GM21786 (cell line): ENCODE results near the gene FMN1.
"Not testable (repeated sequence)": the region's sequence is repeated elsewhere in the genome, so short reads cannot be mapped to it uniquely, and the experiment has no call there.

Experiments
- ATAC-seq: cut with Tn5 transposase; IDR thresholded peaks from one replicate; pipeline ENCODE4 v1.9.1; 2021; ENCODE audit not compliant: unreplicated experiment

FMN1 gene

DNA sequence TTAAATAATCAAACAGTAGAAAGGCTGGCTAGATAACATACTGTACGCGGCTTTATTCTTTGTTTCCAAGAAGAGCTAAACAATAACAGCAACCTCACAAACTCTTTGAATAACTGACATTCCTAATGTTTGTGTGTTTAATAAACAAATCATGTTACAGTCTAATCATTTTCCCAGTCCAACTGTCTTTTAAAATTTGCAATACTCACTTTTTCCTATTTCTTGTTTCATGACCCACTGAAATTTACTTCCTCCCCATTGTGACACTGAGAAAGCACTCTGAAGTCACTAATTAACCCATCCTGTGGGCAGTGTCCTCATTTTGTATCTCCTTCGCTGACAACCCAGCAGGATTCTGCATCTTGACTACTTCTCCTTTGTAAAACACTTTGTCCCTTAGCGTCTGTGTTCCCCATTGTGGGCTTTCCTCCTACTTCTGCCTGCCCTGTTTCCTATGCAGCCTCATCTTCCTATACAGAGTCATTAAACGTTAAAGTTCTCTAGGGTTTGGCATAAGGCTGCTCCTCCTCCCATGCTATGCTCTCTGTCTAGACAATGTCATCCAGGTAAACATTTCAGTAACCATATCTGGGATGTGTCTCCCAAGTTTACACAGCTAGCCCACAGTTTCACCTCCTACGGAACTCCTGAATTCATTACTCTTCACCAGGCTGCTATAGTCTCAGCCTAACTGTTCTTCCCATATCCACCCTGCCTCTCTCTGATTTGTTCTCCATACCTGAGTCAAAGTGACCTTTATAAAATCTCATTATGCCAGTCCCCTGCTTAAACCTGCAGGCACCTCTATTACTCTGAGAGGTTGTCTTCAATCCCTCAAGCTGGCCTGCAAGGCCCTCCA is 327.8 kb downstream of the FMN1 start:
- ATAC-seq: no peak

GRCh38 chr15:32864841-32865240 is 329.7 kb downstream of the FMN1 start:
- no peak for ATAC-seq

- no peak for ATAC-seq
Observed at GRCh38 chr15:32864051-32864450, 330.5 kb downstream of the FMN1 start.

DNA sequence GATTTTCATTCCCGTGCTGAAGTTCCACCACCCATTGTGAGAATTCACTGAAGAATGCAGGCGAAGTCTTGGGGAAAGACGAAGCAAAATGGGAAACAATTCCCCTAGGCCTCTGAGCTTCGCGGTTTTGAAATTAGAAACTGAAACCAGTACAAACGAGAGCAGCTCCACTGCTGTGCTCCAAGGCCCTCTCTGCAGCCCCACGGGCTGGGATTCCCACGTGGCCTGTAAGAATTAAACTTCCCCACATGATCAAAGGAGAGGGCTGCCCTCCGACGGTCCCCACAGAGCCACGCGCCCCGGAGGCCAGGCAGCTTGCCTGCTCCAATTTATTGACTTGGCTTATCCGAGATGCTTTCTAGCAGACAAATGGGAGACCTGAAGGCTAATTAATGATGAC is 332.8 kb downstream of the FMN1 start:
- no peak for ATAC-seq

- ATAC-seq: no peak
Observed at GRCh38 chr15:32861174-32861573, 333.3 kb downstream of the FMN1 start.

GRCh38 chr15:32859996-32860395 is 334.5 kb downstream of the FMN1 start:
- ATAC-seq: no peak

- ATAC-seq: no peak
Observed at GRCh38 chr15:32859251-32859650, 335.3 kb downstream of the FMN1 start.

DNA sequence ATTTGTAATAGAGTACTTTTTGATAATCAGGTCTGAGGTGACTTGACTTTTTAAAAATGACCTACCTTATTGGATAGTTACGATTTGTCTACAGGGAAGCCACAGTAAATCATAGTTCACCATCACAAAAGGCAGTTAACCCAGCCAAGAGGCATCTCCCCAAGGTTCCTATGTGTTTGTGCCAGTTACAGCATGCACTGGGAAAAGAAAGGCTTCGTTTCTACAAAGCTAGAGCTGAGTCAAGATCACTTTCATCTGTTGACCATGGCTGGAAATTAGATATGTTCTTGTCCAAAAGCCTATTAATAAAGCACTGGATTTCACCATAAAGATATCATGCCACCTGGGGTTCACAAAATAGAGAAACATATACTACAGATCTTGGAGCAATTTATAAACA is 336.8 kb downstream of the FMN1 start:
- ATAC-seq: no peak

DNA sequence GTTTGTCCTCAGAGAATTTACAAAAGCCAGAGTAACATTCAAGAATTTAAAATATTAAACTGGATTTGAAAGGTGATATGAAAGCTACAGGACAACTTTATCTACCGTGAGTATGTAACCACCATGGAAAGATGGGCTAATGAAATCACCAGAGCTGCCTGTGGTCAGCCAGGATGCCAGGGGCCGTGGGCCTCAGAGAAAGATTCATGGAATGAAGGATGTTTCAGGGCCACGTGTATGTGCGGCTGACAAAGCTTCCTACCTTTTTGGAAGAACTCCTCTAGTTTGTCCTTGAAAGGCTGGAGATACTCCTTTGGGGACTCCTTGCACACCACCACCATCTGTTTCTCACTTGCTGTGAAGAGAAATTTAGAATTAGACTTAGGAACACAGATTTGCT is 337.8 kb downstream of the FMN1 start:
- ATAC-seq: no peak

DNA sequence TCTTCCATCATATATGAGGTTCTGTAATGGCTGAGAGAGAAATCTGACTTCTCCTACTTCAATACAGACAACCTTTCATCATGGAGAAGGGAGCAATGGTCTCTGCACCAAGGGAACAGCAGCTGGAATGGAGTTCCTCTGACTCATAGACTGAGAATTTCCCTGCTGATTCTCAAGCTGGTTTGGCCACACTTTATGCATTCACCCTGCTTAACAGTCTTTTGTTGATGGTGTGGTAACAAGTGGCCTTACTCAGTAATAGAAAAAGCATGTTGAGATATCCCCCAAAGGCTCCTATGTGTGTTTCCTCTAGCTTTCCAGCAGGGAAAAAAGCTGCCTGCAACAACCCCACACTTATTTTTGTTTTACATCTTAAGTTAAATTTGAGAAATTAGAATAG is 338.6 kb downstream of the FMN1 start:
- ATAC-seq: no peak

DNA sequence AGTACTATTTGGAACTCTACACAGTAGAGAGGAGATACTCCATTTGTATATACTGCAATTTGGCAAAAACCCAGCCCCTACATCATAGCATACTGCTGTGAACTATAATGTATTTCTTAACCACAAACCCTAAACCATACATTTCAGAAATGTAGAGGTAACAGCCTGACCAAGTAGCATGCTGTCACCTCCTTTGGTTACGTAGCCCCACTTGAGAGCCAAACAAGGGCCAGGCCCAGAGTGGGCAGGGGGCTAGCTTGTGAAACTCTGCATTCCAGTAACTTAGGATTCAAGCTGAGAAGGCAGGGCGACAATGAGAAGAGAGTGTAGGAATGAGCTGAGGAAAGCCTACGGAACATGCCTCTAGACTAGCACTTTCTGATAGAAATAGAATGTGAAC is 340.9 kb downstream of the FMN1 start:
- ATAC-seq: no peak

GRCh38 chr15:32852771-32853170 is 341.7 kb downstream of the FMN1 start:
- ATAC-seq: no peak

DNA sequence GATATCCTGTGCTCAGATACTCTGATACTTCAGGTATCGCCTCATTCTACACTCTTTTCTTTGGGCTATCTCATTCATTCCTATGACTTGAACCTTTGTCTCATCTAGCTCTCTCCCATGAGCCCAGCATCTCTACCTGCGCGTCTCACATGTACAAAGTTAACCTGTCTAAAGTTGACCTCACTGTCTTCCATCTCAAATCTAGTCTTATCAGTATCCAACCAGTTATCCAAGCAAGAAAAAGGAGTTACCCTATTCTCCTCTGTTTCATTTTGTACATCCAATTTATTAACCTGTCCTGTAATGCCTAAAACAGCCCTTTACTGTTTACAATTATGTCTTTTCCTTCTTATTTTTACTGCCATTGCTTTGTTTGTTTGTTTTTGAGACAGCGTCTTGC is 342.5 kb downstream of the FMN1 start:
- ATAC-seq: no peak

DNA sequence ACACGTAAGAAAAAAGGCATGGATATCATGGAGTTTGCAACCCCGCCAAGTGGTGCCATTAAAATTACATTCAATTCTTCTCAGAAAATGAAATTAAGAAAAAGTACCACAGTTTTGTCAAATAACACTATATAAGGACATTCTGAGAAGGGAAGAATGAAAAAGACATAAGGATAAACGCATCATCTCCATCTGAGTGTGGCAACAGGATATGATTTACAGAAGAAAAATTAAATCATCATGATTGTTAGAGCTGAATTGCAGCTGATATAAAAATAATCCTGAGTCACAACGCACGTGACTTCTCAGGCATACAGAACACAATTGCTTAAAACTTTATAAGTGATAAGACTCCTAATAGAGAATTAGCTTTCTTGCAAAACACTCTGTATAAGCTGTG is 342.9 kb downstream of the FMN1 start:
- ATAC-seq: no peak

DNA sequence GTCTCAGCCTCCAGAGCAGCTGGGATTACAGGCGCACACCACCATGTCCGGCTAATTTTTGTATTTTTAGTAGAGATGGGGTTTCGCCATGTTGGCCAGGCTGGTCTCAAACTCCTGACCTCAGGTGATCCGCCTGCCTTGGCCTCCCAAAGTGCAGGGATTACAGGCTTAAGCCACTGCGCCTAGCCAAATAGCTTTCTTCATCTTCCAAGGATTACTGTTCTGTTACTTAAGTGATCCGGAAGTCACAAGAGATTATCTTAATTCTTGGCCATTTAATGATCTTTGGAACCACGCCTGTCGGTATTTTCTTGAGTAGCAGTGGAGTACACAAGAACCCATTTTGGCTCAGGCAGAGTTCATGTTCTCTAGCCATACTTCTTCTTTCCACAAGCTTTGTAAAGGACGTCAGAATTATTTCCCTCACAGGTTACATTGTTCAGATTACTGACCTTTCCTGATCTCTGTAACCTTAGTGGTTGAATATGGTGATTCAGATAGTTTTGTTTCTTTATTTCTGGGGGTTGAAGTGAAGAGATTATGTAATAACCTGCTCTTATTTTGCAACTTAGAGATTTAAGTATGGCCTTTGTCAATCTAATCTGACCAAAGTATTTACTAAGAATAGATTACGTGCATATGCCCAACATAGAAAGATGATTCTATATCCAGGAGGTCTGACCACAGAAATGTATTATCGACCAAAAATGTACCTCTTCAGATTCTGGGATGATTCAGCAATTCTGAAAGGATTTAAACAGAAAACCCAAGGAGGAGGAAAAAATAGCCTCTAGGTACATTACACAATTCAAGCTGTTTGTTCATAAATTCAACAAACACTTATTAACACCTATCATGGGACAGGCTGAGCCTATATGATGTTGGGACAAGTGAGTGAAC is 344.5 kb downstream of the FMN1 start:
- no peak for ATAC-seq

- ATAC-seq: not testable (repeated sequence)
Observed at GRCh38 chr15:32846671-32847070, 347.8 kb downstream of the FMN1 start.

- ATAC-seq: no peak
Observed at GRCh38 chr15:32844118-32844711, 350.3 kb downstream of the FMN1 start.

GRCh38 chr15:32843219-32843815 is 351.2 kb downstream of the FMN1 start:
- no peak for ATAC-seq

DNA sequence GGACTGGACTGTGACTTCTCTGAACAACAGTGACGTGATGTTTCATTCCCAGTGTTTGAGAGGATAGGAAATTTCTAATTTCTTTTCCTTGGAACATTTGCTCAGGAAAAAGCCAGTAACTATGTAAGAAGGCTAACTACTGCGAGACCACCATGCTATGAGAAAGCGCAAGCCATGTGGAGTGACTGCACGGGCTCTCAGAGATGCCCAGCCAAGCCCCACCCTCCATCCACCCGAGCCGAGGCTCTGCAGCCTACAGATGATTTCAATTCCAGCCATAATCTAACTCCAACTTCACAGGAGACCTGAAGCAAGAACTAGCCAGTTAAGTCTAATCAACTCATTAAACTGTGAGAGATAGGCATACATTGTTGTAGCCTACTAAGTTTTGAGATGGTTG is 352.4 kb downstream of the FMN1 start:
- ATAC-seq: no peak

DNA sequence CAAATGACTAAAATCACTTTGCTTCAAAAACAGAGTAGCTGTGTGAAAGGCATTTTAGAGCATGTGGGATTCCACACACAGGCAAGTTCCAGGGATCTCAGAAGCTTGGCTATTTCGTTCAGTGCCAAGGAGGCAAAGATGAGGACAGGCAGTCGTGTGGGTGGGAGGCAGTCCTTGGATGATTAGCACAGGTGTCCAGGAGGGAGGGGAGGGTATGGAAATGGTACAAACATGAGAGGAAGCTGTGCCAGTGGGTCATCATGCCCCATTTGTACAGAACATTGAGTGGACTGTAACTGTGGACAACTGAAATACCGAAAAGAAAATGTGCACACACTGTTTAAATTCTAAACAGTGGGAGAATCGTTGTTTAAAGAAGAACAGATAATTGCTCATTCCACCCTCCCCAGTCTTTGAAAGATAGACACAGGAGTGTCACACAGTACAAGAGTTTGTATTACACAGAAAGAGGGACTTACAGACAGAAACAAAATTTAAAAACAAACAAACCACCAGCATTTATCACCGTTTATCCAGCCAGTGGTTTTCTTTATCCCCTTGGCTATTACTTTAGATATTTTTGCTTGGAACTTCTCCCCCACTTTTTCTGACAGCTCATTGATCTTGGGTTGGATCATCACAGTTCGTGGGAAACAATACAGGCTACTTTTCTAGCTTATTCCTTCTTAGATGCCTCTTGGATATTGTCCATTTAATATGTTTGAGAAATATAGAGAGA is 353.8 kb downstream of the FMN1 start:
- ATAC-seq: no peak

- ATAC-seq: no peak
Observed at GRCh38 chr15:32838820-32839219, 355.7 kb downstream of the FMN1 start.
